Lower leg skin (tissue), 4 donors: ENCODE measurements around the gene RTF2. TPM values are rescaled to one million over a fixed set of nuclear protein-coding genes. Genes with fewer than 3 reads are reported as not detected.

Experiments used
- DNase-seq, 2 donors: peaks; one replicate each; pipeline ENCODE4 v3.0.0-alpha.2; 2019; ENCODE audit warnings: low spot score in 2 of 2
- H3K4me3 ChIP-seq: fragments of 200-600 bp; sonication (generic); 2 replicates; pipeline ENCODE4 v1.5.1; 2017; ENCODE audit warnings: mild to moderate bottlenecking, low read depth; ENCODE audit not compliant: poor library complexity, severe bottlenecking
- POLR2A ChIP-seq, 2 donors: fragments of 450-650 bp; IDR thresholded peaks; one replicate each; pipeline ENCODE4 v1.6.1; 2016 to 2017; ENCODE audit warnings: antibody characterized with exemption in 2 of 2, mild to moderate bottlenecking in 1 of 2, moderate library complexity in 1 of 2
- WGBS, 2 donors: methylation state at CpG; one replicate each; pipeline ENCODE4 v1.1.5; 2018; 5-methylcytosine and 5-hydroxymethylcytosine counted together
- intact Hi-C: fragments of 100-400 bp; cut with DNase I; formaldehyde crosslinking; loops from one replicate; pipeline ENCODE4 v1.15.0; 2023; ENCODE audit warnings: low total_unique reads
- total RNA-seq, 4 donors: library from RNA; depleted of rRNA; stranded (reverse); fragments of >200 nt; gene quantifications; one replicate each; pipeline ENCODE4 v1.1.0, GENCODE V29; 2016
- TF ChIP-seq, protein P1 (sequence below), 3 donors: fragments of 450-650 bp; IDR thresholded peaks; one replicate each; pipeline ENCODE4 v1.5.1; 2016; ENCODE audit warnings: antibody characterized with exemption in 3 of 3, mild to moderate bottlenecking in 3 of 3, moderate library complexity in 2 of 3

RTF2 gene
- total RNA-seq, 4 donors from 2014 or later = 37.0 to 57.8 (median 47.9) TPM

DNA sequence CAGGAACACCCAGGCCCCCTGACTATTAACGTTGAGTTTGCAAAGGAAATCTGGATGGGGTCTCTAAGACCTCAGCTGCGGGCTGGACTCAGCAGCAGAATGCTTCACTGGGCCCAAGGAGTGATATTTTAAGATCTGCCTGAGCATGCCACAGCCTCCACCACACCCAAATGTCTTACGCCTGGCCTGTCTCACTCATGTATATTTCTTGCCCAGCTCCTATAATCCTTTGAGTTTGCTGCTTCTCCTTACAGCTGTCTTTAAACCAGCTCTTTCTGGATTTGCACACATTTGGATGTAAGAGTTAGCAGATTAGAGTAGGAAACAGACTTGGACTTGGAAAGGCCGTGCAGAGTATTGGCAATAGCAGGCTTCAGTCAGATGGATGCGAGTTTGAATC lies 40.0 kb upstream of the RTF2 start:
- no peak for TF ChIP-seq POLR2A (IDR thresholded peaks at IDR 0.05)
- TF ChIP-seq, protein P1, sequence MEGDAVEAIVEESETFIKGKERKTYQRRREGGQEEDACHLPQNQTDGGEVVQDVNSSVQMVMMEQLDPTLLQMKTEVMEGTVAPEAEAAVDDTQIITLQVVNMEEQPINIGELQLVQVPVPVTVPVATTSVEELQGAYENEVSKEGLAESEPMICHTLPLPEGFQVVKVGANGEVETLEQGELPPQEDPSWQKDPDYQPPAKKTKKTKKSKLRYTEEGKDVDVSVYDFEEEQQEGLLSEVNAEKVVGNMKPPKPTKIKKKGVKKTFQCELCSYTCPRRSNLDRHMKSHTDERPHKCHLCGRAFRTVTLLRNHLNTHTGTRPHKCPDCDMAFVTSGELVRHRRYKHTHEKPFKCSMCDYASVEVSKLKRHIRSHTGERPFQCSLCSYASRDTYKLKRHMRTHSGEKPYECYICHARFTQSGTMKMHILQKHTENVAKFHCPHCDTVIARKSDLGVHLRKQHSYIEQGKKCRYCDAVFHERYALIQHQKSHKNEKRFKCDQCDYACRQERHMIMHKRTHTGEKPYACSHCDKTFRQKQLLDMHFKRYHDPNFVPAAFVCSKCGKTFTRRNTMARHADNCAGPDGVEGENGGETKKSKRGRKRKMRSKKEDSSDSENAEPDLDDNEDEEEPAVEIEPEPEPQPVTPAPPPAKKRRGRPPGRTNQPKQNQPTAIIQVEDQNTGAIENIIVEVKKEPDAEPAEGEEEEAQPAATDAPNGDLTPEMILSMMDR (IDR thresholded peaks at IDR 0.05) = no peak
- WGBS, 2 donors = 58 to 70% methylated on average over 5 of the region's 5 CpGs
- intact Hi-C loops = no loop called here
- no peak for DNase-seq
- no peak overlapping the region for H3K4me3 ChIP-seq

DNA sequence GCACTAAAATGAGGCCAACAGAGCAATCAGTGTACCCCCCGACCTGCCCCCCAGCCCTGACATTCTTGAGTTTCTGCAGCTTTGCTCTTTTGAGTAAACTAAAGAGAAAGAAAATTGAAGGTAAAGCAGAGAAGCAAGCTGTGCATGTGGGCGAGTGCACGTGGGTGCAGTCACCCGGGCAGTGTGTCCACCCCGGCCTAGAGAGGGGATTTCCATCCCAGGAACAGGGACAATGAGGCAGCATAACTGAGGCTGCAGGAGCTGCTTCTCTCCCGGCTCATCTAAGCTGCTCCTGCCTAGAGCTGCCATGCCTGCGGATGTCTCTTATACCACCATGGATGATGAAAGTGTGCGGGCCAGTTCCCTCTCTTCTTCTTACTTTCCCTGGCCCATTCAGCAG lies 39.5 kb upstream of the RTF2 start:
- H3K4me3 ChIP-seq = no peak overlapping the region
- 60 to 81% methylated on average over 8 of the region's 8 CpGs for WGBS, 2 donors
- peak in 1 of 2 donors; percentile 53 for DNase-seq
- intact Hi-C loops = no loop called here
- TF ChIP-seq POLR2A (IDR thresholded peaks at IDR 0.05) = no peak
- TF ChIP-seq, protein P1 (IDR thresholded peaks at IDR 0.05) = no peak

DNA sequence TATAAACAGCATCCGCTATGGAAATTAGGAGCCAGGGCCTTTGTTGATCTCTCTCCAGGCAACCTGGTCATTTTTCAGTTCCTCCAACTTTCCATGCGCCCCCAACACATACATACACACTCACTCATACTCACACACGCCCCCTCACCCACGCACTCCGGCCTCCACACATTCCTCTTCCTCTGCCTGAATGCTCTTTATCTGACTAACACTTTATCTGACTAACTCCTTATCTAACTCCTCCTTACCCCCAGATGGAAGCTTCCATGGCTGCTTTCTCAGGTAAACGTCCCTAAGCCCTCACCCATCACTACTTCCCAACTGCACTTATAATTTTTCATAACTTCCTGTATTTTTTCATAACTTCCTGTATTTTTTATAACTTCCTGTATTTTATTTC lies 38.9 kb upstream of the RTF2 start:
- peak in 1 of 2 donors; percentile 42 for DNase-seq
- TF ChIP-seq POLR2A (IDR thresholded peaks at IDR 0.05) = no peak
- TF ChIP-seq, protein P1 (IDR thresholded peaks at IDR 0.05) = no peak
- intact Hi-C loops = no loop called here
- WGBS, 2 donors = 72 to 77% methylated on average over 6 of the region's 6 CpGs
- H3K4me3 ChIP-seq = no peak overlapping the region

DNA sequence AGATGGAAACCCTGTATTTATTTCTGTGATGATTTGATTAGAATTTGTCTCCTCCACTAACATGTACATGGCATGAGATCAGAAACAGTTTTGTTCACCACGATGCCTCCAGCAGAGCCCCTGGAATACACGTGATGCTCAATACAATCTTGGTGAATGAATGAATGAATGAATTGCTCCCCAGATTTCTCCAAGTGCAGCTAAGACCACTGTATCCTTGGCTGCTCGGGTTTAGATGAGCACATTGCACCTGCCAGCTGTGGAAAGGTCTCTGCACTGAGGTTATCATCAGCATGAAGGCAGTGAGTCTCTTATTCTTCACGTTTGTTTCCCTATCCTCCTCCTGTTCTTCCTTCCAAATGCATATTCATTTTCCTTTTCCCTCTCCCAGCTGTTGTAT lies 38.5 kb upstream of the RTF2 start:
- intact Hi-C loops = no loop called here
- no peak overlapping the region for H3K4me3 ChIP-seq

DNA sequence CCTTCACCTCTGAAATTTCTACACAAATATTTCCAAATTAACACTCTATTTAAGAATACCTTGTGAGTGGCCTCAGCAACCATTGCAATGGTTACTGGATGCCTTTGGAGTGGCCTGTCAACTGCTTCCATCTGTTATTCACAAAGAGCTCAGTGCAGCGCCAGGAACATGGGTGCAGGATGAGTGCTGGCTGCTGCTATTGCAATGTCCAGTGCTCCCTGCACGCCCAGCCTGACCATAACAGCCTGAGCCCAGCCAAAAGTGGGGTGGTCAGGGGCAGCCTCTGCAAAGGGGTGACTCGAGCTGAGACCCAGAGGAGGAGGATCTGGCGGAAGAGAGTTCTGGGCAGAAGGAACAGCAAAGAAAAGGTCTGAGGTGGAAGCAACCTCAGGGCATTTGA lies 38.0 kb upstream of the RTF2 start:
- DNase-seq = peak in 1 of 2 donors; percentile 59
- no peak overlapping the region for H3K4me3 ChIP-seq
- intact Hi-C loops = no loop called here
- 69 to 87% methylated on average over 4 of the region's 4 CpGs for WGBS, 2 donors
- no peak for TF ChIP-seq POLR2A (IDR thresholded peaks at IDR 0.05)
- TF ChIP-seq, protein P1 (IDR thresholded peaks at IDR 0.05) = no peak

More for the DNA sequence above, 38.5 kb upstream of the RTF2 start:
- 56 to 65% methylated on average over 4 of the region's 4 CpGs for WGBS, 2 donors
- no peak for TF ChIP-seq POLR2A (IDR thresholded peaks at IDR 0.05)
- TF ChIP-seq, protein P1 (IDR thresholded peaks at IDR 0.05) = no peak
- peak in 1 of 2 donors; percentile 2 for DNase-seq

DNA sequence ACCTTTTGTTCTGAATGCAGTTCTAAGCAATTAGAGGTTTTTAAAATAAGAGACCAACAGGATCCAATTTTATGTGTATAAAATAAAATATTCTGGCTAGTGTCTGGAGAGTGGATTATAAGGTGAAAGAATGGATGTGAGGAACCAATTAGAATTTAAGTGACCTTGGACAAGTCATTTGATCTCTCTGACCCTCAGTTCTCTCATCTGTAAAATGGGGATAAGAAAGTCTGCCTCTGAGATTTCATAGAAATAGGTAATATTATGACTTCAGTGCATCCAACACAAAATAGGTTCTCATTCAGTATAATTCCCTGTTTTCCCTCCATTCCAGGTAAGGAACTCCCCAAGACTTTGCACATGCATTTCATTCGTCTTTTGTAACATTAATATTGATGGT lies 37.5 kb upstream of the RTF2 start:
- H3K4me3 ChIP-seq = no peak overlapping the region
- DNase-seq = no peak
- TF ChIP-seq, protein P1 (IDR thresholded peaks at IDR 0.05) = no peak
- TF ChIP-seq POLR2A (IDR thresholded peaks at IDR 0.05) = no peak
- intact Hi-C loops = no loop called here
- 83 to 85% methylated on average over 1 of the region's 1 CpG for WGBS, 2 donors
